Progenitor cell of endocrine pancreas (in vitro differentiated cells): Measurements from ENCODE around the gene RAB31. TPM values are rescaled to one million over a fixed set of nuclear protein-coding genes. Genes with fewer than 3 reads are reported as not detected.
"Not testable (repeated sequence)": the region's sequence is repeated elsewhere in the genome, so short reads cannot be mapped to it uniquely, and the experiment has no call there.

Experiments
- DNase-seq: peaks from one replicate; pipeline ENCODE4 v3.0.0; 2021; ENCODE audit warnings: low spot score; ENCODE audit not compliant: unreplicated experiment
- H3K27ac Mint-ChIP-seq: 2 replicates; pipeline ENCODE4 v1.8.0; 2021; ENCODE audit warnings: mild to moderate bottlenecking, moderate library complexity, mixed read lengths
- H3K27me3 Mint-ChIP-seq: 2 replicates; pipeline ENCODE4 v1.8.0; 2021; ENCODE audit warnings: mixed read lengths
- H3K36me3 Mint-ChIP-seq: 2 replicates; pipeline ENCODE4 v1.8.0; 2022; ENCODE audit warnings: mixed read lengths; ENCODE audit not compliant: insufficient read depth
- H3K4me1 Mint-ChIP-seq: 2 replicates; pipeline ENCODE4 v1.8.0; 2021; ENCODE audit warnings: low read depth, mixed read lengths
- H3K4me3 Mint-ChIP-seq: 2 replicates; pipeline ENCODE4 v1.8.0; 2021; ENCODE audit warnings: low read depth, mild to moderate bottlenecking, moderate library complexity, mixed read lengths
- H3K9me3 Mint-ChIP-seq: 2 replicates; pipeline ENCODE4 v1.8.0; 2021; ENCODE audit warnings: low read depth, mixed read lengths
- total RNA-seq: library from RNA; stranded (reverse); gene quantifications from 2 replicates; pipeline ENCODE4 v1.2.1, GENCODE V29; 2021
- TF ChIP-seq, protein P1 (sequence below): fragments of 200-600 bp; sonication (generic); IDR thresholded peaks from one replicate; pipeline ENCODE4 v1.5.0; 2021; ENCODE audit warnings: antibody characterized with exemption, mild to moderate bottlenecking; ENCODE audit not compliant: unreplicated experiment

The RAB31 gene
- total RNA-seq, 1 donor from 2014 or later, result 2.9 TPM

GRCh38 chr18:9763157-9763556, 55.1 kb downstream of the RAB31 start:
- Mint-ChIP-seq H3K4me1 (peaks cover 4% of the 10 kb centered on the region), H3K9me3 (peaks cover 3% of the 10 kb centered on the region)

GRCh38 chr18:9764011-9764481, 55.9 kb downstream of the RAB31 start:
- no peaks in the 10 kb centered on the region for H3K27me3 Mint-ChIP-seq
- H3K9me3 Mint-ChIP-seq, result peaks cover 6% of the 10 kb centered on the region
- H3K4me1 Mint-ChIP-seq, result peaks cover 4% of the 10 kb centered on the region
- H3K4me3 Mint-ChIP-seq, result no peak overlapping the region
- TF ChIP-seq, protein P1, sequence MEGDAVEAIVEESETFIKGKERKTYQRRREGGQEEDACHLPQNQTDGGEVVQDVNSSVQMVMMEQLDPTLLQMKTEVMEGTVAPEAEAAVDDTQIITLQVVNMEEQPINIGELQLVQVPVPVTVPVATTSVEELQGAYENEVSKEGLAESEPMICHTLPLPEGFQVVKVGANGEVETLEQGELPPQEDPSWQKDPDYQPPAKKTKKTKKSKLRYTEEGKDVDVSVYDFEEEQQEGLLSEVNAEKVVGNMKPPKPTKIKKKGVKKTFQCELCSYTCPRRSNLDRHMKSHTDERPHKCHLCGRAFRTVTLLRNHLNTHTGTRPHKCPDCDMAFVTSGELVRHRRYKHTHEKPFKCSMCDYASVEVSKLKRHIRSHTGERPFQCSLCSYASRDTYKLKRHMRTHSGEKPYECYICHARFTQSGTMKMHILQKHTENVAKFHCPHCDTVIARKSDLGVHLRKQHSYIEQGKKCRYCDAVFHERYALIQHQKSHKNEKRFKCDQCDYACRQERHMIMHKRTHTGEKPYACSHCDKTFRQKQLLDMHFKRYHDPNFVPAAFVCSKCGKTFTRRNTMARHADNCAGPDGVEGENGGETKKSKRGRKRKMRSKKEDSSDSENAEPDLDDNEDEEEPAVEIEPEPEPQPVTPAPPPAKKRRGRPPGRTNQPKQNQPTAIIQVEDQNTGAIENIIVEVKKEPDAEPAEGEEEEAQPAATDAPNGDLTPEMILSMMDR, result no peak
- no peak overlapping the region for H3K27ac Mint-ChIP-seq
- DNase-seq, result no peak
- H3K36me3 Mint-ChIP-seq, result no peaks in the 10 kb centered on the region

More at GRCh38 chr18:9763157-9763556, 55.1 kb downstream of the RAB31 start:
- Mint-ChIP-seq H3K4me3 (no peak overlapping the region), H3K27ac (no peak overlapping the region), H3K36me3 (no peaks in the 10 kb centered on the region), H3K27me3 (no peaks in the 10 kb centered on the region)
- TF ChIP-seq, protein P1, result no peak
- no peak for DNase-seq

DNA sequence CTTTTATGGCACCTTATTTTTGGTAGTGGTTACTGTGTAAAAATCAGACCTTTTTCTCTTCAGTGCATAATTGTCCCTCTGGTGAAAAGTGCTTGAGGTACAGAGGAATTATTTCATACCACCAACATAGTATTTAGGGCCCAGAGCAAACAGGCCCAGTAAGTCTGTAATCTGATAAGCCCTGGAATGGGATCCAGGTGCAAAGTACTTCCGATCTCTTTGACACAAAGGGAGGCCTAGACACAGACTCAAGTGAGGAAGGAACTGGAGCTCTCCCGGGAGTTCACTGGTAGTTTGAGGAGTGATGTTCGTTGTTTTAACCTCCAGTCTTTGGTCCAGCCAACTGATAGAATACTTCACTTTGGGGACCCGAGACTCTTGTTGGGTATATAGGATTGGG, 57.4 kb downstream of the RAB31 start:
- Mint-ChIP-seq H3K27ac (peak overlapping the region; percentile 22), H3K4me1 (peaks cover 4% of the 10 kb centered on the region), H3K4me3 (no peak overlapping the region), H3K9me3 (peaks cover 6% of the 10 kb centered on the region), H3K27me3 (no peaks in the 10 kb centered on the region), H3K36me3 (no peaks in the 10 kb centered on the region)
- TF ChIP-seq, protein P1, result no peak
- DNase-seq, result no peak

DNA sequence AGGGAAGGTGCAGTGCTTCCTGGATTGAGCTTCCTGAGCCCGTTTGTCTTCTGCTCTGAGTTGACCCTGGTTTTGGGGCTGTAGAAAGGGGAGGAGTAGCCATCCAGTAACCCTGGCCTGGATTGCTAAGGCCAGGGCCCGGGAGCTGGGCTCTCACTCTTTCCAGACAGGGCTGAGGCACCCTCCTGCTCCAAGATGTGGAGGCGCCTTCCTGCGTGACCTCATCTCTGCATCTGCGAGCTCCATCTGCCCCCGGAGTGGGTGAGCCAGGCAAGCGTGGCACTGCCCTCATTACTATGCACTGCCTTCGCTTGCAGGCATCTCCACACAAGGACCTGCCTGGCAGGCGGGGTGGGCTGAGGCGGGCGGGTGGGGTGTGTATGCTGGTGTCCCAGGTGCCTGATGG, 58.0 kb downstream of the RAB31 start:
- no peaks in the 10 kb centered on the region for H3K36me3 Mint-ChIP-seq
- peaks cover 4% of the 10 kb centered on the region for H3K9me3 Mint-ChIP-seq
- H3K27me3 Mint-ChIP-seq, result no peaks in the 10 kb centered on the region
- H3K27ac Mint-ChIP-seq, result no peak overlapping the region
- peaks cover 4% of the 10 kb centered on the region for H3K4me1 Mint-ChIP-seq
- no peak for DNase-seq
- H3K4me3 Mint-ChIP-seq, result no peak overlapping the region
- TF ChIP-seq, protein P1, result no peak

DNA sequence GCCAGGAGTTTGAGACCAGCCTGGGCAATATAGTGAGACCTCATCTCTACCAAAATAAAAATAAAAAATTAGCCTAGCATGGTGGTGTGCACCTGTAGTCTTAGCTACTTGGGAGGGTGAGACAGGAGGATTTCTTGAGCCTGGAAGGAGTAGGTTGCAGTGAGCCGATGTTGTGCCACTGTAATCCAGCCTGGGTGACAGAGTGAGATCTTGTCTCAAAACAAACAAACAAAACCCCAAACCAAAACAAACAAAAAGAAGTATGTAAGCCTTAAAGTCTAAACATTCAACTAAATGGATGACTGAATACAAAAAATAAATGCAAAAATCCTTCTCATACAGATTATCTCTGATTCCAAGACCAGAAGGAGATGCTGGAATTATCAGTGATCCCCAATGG, 58.6 kb downstream of the RAB31 start:
- Mint-ChIP-seq H3K9me3 (peaks cover 3% of the 10 kb centered on the region), H3K36me3 (no peaks in the 10 kb centered on the region), H3K4me3 (no peak overlapping the region), H3K4me1 (peaks cover 4% of the 10 kb centered on the region), H3K27ac (no peak overlapping the region), H3K27me3 (peaks cover 5% of the 10 kb centered on the region)
- no peak for DNase-seq
- TF ChIP-seq, protein P1, result no peak

DNA sequence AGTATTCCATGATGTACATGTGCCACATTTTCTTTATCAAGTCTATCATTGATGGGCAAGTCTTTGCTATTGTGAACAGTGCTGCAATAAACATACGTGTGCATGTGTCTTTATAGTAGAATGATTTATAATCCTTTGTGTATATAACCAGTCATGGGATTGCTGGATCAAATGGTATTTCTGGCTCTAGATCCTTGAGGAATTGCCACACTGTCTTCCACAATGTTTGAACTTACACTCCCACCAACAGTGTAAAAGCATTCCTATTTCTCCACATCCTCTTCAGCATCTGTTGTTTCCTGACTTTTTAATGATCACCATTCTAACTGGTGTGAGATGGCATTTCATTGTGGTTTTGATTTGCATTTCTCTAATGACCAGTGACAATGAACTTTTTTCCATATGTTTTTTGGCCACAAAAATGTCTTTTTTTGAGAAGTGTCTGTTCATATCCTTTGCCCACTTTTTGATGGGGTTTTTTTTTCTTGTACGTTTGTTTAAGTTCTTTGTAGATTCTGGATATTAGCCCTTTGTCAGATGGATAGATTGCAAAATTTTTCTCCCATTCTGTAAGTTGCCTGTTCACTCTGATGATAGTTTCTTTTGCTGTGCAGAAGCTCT, 60.1 kb downstream of the RAB31 start:
- not testable (repeated sequence) for H3K27ac Mint-ChIP-seq, H3K36me3 Mint-ChIP-seq, H3K4me1 Mint-ChIP-seq, DNase-seq, H3K9me3 Mint-ChIP-seq, H3K4me3 Mint-ChIP-seq
- peaks cover 12% of the 10 kb centered on the region for H3K27me3 Mint-ChIP-seq

GRCh38 chr18:9770111-9770510, 62.0 kb downstream of the RAB31 start:
- not testable (repeated sequence) for DNase-seq, H3K4me1 Mint-ChIP-seq, H3K4me3 Mint-ChIP-seq, H3K36me3 Mint-ChIP-seq, H3K9me3 Mint-ChIP-seq, H3K27ac Mint-ChIP-seq
- H3K27me3 Mint-ChIP-seq, result peaks cover 13% of the 10 kb centered on the region
